GM18951 (cell line): ENCODE measurements around the gene TET2.
A peak's percentile ranks its signal among the peaks of the same experiment; 100 is the strongest.

Experiments
- POLR2A ChIP-seq: IDR thresholded peaks from 4 replicates; pipeline ENCODE4 v1.6.1; 2011; ENCODE audit warnings: mild to moderate bottlenecking; ENCODE audit not compliant: insufficient read length, insufficient read depth; ENCODE audit errors: extremely low read depth
- in situ Hi-C: fragments of 300-500 bp; cut with MboI; formaldehyde crosslinking; loops from one replicate; pipeline ENCODE4 v1.12.0; 2022; ENCODE audit warnings: low sequenced_read_pairs, mixed read lengths, inconsistent platforms; ENCODE audit not compliant: unreplicated experiment

Gene TET2

DNA sequence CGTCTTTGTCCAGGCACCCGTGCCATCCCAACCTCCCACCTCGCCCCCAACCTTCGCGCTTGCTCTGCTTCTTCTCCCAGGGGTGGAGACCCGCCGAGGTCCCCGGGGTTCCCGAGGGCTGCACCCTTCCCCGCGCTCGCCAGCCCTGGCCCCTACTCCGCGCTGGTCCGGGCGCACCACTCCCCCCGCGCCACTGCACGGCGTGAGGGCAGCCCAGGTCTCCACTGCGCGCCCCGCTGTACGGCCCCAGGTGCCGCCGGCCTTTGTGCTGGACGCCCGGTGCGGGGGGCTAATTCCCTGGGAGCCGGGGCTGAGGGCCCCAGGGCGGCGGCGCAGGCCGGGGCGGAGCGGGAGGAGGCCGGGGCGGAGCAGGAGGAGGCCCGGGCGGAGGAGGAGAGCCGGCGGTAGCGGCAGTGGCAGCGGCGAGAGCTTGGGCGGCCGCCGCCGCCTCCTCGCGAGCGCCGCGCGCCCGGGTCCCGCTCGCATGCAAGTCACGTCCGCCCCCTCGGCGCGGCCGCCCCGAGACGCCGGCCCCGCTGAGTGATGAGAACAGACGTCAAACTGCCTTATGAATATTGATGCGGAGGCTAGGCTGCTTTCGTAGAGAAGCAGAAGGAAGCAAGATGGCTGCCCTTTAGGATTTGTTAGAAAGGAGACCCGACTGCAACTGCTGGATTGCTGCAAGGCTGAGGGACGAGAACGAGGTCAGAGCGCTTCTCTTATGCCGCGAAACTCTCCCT, at the start of gene TET2:
Gene TET2 (plus strand): TSS at position 601 of the 740 bp plus-strand sequence. CDS start 87,067 bp downstream, outside the sequence.
- in situ Hi-C loops = loop anchor here (5.0 kb wide), 1 partner anchor 321 kb away; no protein-coding TSS in a partner anchor
- TF ChIP-seq POLR2A = peak; percentile 73

DNA sequence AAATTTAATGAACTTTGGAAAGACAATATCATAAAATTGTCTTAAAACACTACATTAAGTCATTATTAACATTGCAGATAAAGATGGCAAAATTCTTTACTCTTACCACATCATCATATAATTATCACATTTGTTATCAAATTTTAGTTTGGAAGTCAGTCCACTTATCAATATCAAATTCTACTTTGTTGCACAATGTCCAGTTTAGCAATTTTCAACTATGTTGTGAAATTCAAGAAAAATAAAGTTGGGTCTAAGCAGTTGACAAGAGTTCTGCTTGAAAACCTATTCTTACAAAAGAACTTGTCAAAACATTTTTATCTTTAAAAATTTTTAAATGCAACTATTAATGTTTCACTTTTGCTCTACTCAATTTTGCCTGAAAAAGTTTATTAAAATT, 44.7 kb upstream of the TET2 start:
- in situ Hi-C loops = no loop called here
- TF ChIP-seq POLR2A = no peak

DNA sequence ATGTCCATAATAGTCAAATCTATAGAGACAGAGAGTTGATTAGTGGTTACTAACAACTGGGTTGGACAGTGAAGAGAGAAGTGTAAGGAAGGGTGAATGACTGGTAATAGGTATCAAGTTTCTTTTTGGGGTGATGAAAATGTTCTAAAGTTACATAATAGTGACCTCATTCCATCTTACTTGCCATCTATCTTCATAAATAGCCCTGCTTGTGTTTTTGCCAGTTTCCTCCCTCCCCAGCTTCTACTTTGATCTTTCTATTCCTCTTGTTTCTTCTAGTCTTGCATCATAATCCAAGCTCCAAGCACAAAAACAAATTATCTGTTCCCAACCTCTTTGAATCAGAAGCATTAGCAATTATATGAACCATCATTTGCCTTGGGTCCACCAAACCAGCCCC, 40.2 kb upstream of the TET2 start:
- no peak for TF ChIP-seq POLR2A
- in situ Hi-C loops = no loop called here

DNA sequence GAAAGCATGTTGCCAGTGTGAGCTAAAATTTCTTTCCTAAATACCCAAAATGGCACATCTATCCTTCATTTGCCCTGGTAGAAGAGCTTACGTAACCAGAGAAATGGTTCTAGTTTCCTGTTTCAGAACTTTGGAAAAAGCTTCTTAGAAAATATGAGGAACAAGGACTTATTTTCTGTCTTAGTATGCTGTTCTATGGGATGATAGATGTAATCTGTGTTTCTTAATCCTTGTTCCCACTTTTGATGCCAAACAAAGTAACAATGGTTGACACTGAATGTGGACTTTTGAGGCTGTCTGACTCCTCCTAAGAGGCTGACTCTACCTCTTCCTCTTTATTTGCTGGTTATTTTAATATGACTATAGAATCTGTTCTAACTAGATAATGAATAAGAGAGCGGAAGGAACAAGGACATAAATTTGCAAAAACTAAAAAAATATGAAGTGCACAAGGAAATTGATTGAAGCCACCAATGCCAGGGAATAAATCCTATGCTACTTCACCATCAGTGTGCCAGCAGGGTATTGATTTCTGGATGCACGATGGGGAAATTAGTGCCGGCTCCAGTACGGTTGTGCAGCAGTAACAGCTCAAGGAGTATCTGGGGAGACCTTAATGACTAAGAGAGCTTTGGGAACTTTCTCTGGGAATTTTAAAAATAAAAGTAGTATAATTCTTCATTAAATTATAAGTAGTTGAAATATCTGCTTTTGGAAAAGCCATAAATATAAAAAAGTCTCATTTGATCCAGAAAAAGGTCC, 39.4 kb upstream of the TET2 start:
- no peak for TF ChIP-seq POLR2A
- in situ Hi-C loops = no loop called here

- in situ Hi-C loops = no loop called here
- TF ChIP-seq POLR2A = no peak
Observed at GRCh38 chr4:105108971-105109370, 37.7 kb upstream of the TET2 start.

- no peak for TF ChIP-seq POLR2A
- in situ Hi-C loops = no loop called here
Observed at GRCh38 chr4:105112274-105112673, 34.4 kb upstream of the TET2 start.

DNA sequence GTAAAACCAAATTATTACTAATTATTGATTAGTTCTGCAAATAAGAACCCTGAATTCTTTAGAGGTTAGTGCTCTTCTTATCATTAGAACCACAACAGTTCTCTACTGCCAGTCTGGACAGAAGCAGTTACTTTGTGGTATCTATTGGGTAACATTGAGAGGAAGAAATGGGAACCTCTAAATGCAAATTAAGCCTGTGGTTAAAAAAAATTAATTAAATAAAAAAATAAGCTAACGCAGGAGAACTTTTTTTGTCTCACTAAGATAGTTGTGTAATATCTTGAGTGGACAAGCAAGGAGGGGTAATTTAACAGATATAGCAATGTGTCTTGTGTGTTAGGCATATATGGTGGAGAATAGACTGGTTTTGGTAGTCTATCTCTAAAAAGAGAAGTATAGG, 32.9 kb upstream of the TET2 start:
- in situ Hi-C loops = no loop called here
- no peak for TF ChIP-seq POLR2A

DNA sequence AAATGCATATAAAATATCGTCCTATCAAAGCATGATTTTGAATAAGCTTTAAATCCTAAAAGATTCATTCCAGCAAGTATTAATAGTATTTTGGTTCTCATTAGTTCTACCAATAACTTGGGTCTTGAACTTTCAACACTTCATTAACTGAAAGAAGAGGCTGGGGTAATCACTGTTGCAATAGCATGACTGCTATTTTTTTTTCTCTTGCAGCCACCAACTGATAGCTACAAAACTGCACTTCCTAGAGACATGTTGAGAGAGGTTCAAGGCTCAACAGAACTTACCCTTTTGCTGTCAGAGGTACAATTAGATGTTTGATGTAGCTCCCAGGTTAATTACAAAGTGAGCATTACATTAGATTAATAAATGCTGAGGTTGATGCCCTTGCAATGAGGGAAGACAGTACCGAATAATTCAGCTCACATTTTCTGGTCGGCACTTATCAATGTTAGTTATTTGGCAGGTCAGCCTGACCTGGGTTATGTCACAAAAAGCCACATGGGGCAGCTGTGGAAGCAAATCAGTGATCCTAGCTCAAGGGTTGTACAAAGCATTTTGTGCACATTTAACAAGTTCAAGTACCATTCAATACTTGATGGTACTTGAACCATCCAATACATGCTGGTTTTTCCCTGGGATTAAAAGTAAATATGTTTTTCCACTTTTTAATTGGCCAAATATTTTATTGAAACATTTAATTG, 29.9 kb upstream of the TET2 start:
- TF ChIP-seq POLR2A = no peak
- in situ Hi-C loops = no loop called here

DNA sequence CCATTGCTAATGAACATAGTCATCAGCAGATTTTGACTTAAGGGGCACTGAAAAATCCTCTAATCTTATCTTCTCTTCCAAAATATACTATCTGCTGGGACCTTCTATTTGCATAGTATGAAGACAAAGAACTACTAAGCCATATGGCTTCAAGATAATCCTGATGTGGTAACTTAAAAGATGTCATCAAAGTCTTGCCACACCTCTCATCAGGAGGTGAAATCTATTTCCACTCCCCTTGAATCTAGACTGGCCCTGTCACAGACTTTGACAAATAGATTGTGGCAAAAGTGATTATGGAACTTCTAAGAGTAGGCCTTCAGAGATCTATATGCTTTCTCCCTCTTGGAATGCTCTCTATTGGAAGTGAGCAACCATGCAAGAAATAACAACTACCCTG, 27.3 kb upstream of the TET2 start:
- no peak for TF ChIP-seq POLR2A
- in situ Hi-C loops = no loop called here

DNA sequence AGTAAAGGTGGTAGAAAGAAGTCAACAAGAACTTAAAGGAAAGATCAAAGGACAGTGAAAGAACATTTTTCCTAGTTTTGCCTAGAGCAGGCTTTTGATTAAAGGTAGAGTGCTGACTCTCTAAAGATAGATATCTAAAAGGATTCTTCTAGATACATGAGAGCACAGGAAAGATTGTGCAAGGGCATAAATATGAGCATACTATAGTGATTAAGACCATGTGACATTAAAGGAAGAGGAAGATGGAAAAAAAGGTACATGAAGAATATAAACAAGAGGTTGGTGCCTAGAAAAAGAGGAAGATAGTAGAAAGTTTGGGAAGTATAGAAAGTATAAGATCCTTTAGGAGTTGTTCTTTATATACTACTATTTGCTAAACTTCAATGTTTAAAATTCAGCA, 26.1 kb upstream of the TET2 start:
- in situ Hi-C loops = no loop called here
- no peak for TF ChIP-seq POLR2A

DNA sequence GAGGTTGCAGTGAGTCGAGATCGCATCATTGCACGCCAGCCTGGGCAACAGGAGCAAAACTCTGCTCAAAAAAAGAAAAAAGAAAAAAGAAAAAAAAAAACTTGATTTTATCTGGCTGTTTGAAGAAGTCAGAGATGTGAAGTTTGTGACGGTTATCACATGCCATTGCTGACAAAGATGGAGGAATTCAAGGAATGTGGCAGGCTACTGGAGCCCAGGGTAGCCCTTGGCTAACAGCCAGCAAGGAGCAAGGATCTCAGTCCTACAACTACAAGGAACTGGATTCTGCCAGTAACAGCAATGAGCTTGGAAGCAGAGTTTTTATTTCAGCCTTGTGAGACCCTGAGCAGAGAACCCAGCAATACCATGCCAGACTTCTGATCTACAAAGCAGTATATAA, 24.3 kb upstream of the TET2 start:
- TF ChIP-seq POLR2A = no peak
- in situ Hi-C loops = no loop called here

DNA sequence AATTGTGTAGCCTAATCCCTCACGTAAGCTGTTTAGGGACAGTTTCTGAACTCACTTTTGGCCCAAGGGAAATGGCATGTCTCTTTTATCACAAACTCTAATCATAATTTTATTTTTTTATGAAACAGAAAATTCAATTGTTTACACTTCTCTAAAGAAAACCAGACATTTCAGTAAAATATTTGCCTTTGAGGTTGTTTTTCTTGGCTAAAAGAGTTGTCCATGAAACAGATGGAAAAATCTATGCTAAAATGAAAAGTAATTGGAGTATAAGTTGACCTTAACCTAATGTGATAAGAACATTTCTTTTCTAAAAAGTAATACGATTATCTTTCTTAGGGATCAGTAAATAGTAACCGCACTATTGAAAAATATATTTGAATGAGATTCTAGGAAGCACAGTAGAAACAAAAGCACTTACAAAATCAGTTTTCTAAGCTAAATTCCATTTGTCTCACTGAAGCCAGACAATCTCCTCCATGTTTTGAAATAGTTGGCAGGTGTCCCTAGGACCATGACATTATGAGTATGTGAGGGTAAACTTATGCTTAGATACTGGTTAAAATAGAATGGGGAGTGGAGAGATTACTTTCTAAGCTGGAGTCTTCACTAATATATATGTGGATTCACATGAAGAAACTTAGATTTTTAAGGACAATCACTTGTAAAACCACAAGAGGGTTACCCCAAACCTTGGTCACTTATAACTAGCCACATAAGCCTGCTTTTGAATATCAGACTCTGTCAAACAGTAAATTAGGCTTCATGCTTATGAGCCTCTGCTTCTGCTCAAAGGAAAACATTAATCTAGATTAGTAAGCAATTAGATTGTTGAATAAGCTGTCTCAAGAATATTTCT, 20.1 kb upstream of the TET2 start:
- in situ Hi-C loops = no loop called here
- TF ChIP-seq POLR2A = no peak

DNA sequence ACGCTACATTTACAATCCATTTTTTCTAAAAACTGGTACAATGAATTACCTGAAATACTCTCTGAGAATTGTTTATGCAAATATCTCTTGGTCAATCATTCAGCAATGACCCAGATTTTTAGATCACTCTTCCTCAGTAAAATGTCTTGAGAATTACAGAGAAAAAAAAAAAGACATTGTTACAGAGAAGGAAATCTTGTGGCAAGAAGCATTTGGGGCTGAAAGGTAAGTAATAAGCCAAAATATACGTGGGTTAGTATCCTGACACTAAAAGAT, 19.6 kb upstream of the TET2 start:
- in situ Hi-C loops = no loop called here
- TF ChIP-seq POLR2A = no peak
